SK-N-SH treated with all-trans-retinoic acid at 6 μM for 48 hours (cell line): Measurements from ENCODE around the gene RBMS3.
A peak's percentile ranks its signal among the peaks of the same experiment; 100 is the strongest.

ENCODE experiments used
- ATAC-seq: fragments of 200-7000 bp; cut with Tn5 transposase; 3 replicates; pipeline ENCODE4 v1.9.1; 2020; ENCODE audit warnings: mild to moderate bottlenecking, moderate library complexity
- ARNTL ChIP-seq: fragments of 450-650 bp; formaldehyde crosslinking; IDR thresholded peaks from 2 replicates; pipeline ENCODE4 v1.5.0; 2020; ENCODE audit warnings: low read depth, mild to moderate bottlenecking, moderate library complexity, borderline replicate concordance
- BACH2 ChIP-seq: fragments of 250-450 bp; sonication (Bioruptor Pico); IDR thresholded peaks from 2 replicates; pipeline ENCODE4 v1.9.0; 2021; ENCODE audit warnings: mild to moderate bottlenecking, borderline replicate concordance
- CSDC2 ChIP-seq: fragments of 250-450 bp; sonication (Bioruptor Pico); IDR thresholded peaks from 2 replicates; pipeline ENCODE4 v1.5.0; 2020; ENCODE audit warnings: mild to moderate bottlenecking, moderate library complexity
- ISL1 ChIP-seq: fragments of 250-450 bp; sonication (Bioruptor Pico); IDR thresholded peaks from 2 replicates; pipeline ENCODE4 v2.1.2; 2022; ENCODE audit warnings: mild to moderate bottlenecking, moderate library complexity
- OSR1 ChIP-seq: fragments of 250-450 bp; sonication (Bioruptor Pico); IDR thresholded peaks from 2 replicates; pipeline ENCODE4 v1.8.0; 2022; ENCODE audit warnings: moderate library complexity, mild to moderate bottlenecking, inconsistent platforms
- PPARA ChIP-seq: fragments of 250-450 bp; sonication (Bioruptor Pico); IDR thresholded peaks from 2 replicates; pipeline ENCODE4 v1.5.0; 2020; ENCODE audit warnings: mild to moderate bottlenecking, borderline replicate concordance
- RARB ChIP-seq: fragments of 250-450 bp; sonication (Bioruptor Pico); IDR thresholded peaks from 2 replicates; pipeline ENCODE4 v1.8.0; 2021; ENCODE audit warnings: mild to moderate bottlenecking, moderate library complexity
- TOX ChIP-seq: fragments of 250-450 bp; sonication (Bioruptor Pico); IDR thresholded peaks from 2 replicates; pipeline ENCODE4 v1.8.0; 2021; ENCODE audit warnings: mild to moderate bottlenecking, moderate library complexity, borderline replicate concordance
- ZC3H10 ChIP-seq: fragments of 250-450 bp; sonication (Bioruptor Pico); IDR thresholded peaks from 2 replicates; pipeline ENCODE4 v1.5.1; 2021; ENCODE audit warnings: mild to moderate bottlenecking, moderate library complexity
- ZFP3 ChIP-seq: fragments of 250-450 bp; sonication (Bioruptor Pico); IDR thresholded peaks from 2 replicates; pipeline ENCODE4 v1.5.0; 2020; ENCODE audit warnings: mild to moderate bottlenecking, moderate library complexity
- ZFP30 ChIP-seq: fragments of 450-650 bp; formaldehyde crosslinking; IDR thresholded peaks from 2 replicates; pipeline ENCODE4 v1.5.0; 2022; ENCODE audit warnings: mild to moderate bottlenecking, moderate library complexity
- ZNF565 ChIP-seq: fragments of 450-650 bp; formaldehyde crosslinking; conservative IDR thresholded peaks from 2 replicates; pipeline ENCODE4 v1.5.0; 2020; ENCODE audit warnings: low read depth, mild to moderate bottlenecking, moderate library complexity
- ZNF70 ChIP-seq: fragments of 450-650 bp; formaldehyde crosslinking; IDR thresholded peaks from 2 replicates; pipeline ENCODE4 v1.5.0; 2020; ENCODE audit warnings: mild to moderate bottlenecking, moderate library complexity
- TF ChIP-seq, protein P1 (sequence below): fragments of 250-450 bp; sonication (Bioruptor Pico); IDR thresholded peaks from 2 replicates; pipeline ENCODE4 v1.5.1; 2020; ENCODE audit warnings: low read depth, mild to moderate bottlenecking, moderate library complexity
- TF ChIP-seq, protein P2 (sequence below): fragments of 250-450 bp; sonication (Bioruptor Pico); IDR thresholded peaks from 2 replicates; pipeline ENCODE4 v1.5.0; 2020; ENCODE audit warnings: mild to moderate bottlenecking, moderate library complexity
- TF ChIP-seq, protein P3 (sequence below): fragments of 250-450 bp; sonication (Bioruptor Pico); IDR thresholded peaks from 2 replicates; pipeline ENCODE4 v1.8.0; 2021; ENCODE audit warnings: low read depth, mild to moderate bottlenecking, moderate library complexity, borderline replicate concordance
- TF ChIP-seq, protein P4 (sequence below): fragments of 250-450 bp; sonication (Bioruptor Pico); IDR thresholded peaks from 2 replicates; pipeline ENCODE4 v1.8.0; 2020; ENCODE audit warnings: mild to moderate bottlenecking, moderate library complexity, borderline replicate concordance
- TF ChIP-seq, protein P5 (sequence below): fragments of 250-450 bp; sonication (Bioruptor Pico); IDR thresholded peaks from 2 replicates; pipeline ENCODE4 v1.5.1; 2021; ENCODE audit warnings: mild to moderate bottlenecking, moderate library complexity

The RBMS3 gene

DNA sequence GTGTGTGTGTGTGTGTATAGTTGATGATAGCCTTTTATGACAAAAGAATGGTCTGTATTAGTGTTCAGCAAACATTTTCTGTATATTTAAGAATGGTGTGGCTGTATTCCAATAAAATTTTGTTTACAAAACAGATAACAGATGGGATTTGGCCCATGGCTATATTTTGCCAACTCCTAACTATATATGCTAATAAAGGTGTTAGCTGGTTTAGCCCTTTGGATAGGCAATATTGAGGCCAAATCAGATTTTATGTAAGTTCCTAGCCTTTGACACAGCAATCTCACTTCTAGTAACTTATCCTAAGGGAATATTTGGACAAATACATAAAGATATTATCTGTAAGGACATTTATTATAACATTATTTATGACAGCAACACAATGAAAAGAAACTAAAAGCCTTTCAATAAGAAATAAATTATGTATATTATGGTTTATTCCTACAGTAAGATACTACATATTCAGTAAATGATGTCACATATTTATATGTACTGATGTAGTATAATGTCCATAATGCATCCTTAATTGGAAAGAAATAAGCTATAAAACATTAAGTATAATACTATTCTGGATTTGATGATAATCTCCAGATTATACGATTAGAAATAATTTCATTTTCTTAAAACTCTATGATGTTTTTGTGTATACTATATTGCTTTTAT, 264.0 kb downstream of the RBMS3 start:
- TF ChIP-seq ZNF565 (CRISPR knock-in tag) = no peak
- peak; percentile 66 for TF ChIP-seq ISL1 (CRISPR knock-in tag)
- ATAC-seq = no peak

DNA sequence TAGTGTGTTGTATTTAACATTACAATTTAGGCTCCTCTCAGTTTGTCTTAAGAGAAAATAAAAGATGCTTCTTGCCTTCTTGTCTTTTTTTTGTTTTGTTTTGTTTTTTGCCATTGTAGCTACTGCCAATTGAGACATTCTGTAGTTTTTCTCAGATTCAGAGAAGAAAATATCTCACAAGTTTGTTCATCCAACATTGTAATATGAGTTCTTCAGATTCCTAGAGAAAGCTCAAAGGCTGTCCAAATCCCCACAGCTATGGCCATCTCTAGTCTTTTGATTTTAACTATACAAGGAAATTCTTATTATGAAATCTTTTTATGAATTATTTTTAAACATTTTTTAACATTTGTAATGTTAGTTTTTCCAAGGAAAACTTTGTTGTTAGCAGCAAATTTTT, 264.7 kb downstream of the RBMS3 start:
- TF ChIP-seq CSDC2 (CRISPR knock-in tag) = no peak
- no peak for TF ChIP-seq BACH2 (CRISPR knock-in tag)
- no peak for TF ChIP-seq ZC3H10 (CRISPR knock-in tag)
- TF ChIP-seq PPARA = no peak
- no peak for TF ChIP-seq OSR1 (CRISPR knock-in tag)
- no peak for TF ChIP-seq ARNTL (CRISPR knock-in tag)
- TF ChIP-seq, protein P1, sequence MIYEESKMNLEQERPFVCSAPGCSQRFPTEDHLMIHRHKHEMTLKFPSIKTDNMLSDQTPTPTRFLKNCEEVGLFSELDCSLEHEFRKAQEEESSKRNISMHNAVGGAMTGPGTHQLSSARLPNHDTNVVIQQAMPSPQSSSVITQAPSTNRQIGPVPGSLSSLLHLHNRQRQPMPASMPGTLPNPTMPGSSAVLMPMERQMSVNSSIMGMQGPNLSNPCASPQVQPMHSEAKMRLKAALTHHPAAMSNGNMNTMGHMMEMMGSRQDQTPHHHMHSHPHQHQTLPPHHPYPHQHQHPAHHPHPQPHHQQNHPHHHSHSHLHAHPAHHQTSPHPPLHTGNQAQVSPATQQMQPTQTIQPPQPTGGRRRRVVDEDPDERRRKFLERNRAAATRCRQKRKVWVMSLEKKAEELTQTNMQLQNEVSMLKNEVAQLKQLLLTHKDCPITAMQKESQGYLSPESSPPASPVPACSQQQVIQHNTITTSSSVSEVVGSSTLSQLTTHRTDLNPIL (CRISPR knock-in tag) = no peak
- TF ChIP-seq TOX = no peak
- no peak for TF ChIP-seq ZNF70
- TF ChIP-seq, protein P2, sequence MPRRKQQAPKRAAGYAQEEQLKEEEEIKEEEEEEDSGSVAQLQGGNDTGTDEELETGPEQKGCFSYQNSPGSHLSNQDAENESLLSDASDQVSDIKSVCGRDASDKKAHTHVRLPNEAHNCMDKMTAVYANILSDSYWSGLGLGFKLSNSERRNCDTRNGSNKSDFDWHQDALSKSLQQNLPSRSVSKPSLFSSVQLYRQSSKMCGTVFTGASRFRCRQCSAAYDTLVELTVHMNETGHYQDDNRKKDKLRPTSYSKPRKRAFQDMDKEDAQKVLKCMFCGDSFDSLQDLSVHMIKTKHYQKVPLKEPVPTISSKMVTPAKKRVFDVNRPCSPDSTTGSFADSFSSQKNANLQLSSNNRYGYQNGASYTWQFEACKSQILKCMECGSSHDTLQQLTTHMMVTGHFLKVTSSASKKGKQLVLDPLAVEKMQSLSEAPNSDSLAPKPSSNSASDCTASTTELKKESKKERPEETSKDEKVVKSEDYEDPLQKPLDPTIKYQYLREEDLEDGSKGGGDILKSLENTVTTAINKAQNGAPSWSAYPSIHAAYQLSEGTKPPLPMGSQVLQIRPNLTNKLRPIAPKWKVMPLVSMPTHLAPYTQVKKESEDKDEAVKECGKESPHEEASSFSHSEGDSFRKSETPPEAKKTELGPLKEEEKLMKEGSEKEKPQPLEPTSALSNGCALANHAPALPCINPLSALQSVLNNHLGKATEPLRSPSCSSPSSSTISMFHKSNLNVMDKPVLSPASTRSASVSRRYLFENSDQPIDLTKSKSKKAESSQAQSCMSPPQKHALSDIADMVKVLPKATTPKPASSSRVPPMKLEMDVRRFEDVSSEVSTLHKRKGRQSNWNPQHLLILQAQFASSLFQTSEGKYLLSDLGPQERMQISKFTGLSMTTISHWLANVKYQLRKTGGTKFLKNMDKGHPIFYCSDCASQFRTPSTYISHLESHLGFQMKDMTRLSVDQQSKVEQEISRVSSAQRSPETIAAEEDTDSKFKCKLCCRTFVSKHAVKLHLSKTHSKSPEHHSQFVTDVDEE (CRISPR knock-in tag) = no peak
- no peak for TF ChIP-seq ZNF565 (CRISPR knock-in tag)
- ATAC-seq = no peak

DNA sequence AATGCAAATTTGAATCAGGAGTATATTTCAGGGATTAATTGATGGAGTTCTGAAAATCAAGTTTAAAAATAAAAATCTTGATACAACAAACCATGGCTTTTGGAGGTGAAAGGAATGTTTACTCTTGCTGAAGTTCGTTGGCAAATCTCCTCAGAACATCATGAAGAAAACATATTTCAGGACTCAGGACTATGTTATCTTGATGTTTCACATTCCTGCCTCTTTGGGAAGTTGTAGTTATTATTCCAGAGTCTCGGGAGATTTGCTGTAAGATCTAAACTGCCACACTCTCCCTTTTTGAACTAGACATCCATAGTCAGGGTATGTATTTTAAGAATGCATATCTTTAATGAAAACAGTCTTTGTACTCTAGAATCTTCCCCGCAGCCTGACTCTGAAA, 271.2 kb downstream of the RBMS3 start:
- ATAC-seq = no peak
- peak; percentile 36; the same call in 1 of the 2 replicates for TF ChIP-seq ISL1 (CRISPR knock-in tag)
- no peak for TF ChIP-seq ZNF565 (CRISPR knock-in tag)
- TF ChIP-seq OSR1 (CRISPR knock-in tag) = no peak
- TF ChIP-seq ZC3H10 (CRISPR knock-in tag) = no peak

DNA sequence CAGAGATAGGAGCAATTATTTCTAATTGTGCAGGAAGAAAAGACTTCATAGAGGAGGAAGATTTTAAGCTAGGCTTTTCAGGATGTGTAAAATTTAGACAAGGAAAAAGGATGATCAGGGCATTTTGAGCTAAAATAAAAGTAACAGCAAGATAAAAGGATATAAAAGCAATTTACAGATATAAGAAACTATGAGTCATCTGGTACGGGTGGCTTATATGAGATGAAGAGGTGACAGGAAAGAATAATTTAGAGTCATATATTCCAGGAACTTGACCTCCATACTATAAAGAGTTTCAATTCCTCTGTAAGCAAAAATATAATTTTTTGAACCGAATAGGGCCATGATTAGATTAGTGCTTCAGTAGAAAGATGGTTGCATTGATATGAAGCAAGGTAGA, 273.7 kb downstream of the RBMS3 start:
- TF ChIP-seq ISL1 (CRISPR knock-in tag) = peak; percentile 39; the same call in 1 of the 2 replicates
- TF ChIP-seq PPARA = no peak
- peak; percentile 31; the same call in 2 of the 3 replicates for ATAC-seq

DNA sequence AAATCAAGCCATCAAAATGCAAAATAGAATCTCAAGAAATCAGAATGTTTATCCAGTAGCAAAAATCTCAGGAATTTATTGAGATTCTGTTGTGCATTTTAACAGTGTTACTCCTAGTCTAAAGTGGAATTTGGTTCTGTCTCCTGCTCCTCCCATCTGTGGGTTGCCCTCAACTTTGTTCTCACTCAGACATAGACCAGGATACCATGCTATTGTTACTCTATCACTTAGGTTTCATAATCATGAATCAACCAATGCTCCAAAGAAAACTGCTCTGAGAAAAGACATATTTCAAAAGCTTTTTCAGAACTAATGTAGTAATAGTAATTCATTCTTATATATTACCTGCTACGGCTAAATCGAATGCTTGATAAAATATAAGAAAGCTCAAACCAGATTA, 274.7 kb downstream of the RBMS3 start:
- peak; percentile 33; the same call in 1 of the 3 replicates for ATAC-seq
- TF ChIP-seq ISL1 (CRISPR knock-in tag) (peak; percentile 87), ZNF565 (CRISPR knock-in tag) (no peak)

DNA sequence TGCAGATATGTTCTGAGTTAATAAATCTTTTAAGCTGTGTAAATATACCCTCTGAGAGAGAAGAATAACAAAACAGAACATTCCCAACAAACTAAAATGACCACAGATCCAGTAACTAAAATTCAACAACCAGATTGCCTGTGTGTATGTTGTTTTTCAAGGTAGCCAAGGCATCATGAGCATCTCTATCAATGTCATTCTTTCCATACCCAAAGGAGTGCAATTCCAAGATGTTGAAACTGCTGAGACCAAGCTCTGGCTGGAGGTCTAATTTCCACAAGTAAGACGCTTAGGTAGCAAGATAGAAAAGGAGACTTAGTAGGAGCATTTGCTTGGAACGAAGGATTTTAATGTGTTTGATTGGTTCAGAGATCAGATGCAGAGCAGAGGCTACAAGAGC, 276.3 kb downstream of the RBMS3 start:
- TF ChIP-seq CSDC2 (CRISPR knock-in tag) (no peak), RARB (CRISPR knock-in tag) (no peak), ZFP3 (CRISPR knock-in tag) (no peak), ZFP30 (CRISPR knock-in tag) (no peak), ISL1 (CRISPR knock-in tag) (no peak), PPARA (no peak), OSR1 (CRISPR knock-in tag) (no peak), TOX (no peak)
- TF ChIP-seq, protein P3, sequence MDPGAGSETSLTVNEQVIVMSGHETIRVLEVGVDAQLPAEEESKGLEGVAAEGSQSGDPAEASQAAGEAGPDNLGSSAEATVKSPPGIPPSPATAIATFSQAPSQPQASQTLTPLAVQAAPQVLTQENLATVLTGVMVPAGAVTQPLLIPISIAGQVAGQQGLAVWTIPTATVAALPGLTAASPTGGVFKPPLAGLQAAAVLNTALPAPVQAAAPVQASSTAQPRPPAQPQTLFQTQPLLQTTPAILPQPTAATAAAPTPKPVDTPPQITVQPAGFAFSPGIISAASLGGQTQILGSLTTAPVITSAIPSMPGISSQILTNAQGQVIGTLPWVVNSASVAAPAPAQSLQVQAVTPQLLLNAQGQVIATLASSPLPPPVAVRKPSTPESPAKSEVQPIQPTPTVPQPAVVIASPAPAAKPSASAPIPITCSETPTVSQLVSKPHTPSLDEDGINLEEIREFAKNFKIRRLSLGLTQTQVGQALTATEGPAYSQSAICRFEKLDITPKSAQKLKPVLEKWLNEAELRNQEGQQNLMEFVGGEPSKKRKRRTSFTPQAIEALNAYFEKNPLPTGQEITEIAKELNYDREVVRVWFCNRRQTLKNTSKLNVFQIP (CRISPR knock-in tag) = no peak
- TF ChIP-seq, protein P4, sequence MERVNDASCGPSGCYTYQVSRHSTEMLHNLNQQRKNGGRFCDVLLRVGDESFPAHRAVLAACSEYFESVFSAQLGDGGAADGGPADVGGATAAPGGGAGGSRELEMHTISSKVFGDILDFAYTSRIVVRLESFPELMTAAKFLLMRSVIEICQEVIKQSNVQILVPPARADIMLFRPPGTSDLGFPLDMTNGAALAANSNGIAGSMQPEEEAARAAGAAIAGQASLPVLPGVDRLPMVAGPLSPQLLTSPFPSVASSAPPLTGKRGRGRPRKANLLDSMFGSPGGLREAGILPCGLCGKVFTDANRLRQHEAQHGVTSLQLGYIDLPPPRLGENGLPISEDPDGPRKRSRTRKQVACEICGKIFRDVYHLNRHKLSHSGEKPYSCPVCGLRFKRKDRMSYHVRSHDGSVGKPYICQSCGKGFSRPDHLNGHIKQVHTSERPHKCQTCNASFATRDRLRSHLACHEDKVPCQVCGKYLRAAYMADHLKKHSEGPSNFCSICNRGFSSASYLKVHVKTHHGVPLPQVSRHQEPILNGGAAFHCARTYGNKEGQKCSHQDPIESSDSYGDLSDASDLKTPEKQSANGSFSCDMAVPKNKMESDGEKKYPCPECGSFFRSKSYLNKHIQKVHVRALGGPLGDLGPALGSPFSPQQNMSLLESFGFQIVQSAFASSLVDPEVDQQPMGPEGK (CRISPR knock-in tag) = no peak
- TF ChIP-seq, protein P1 (CRISPR knock-in tag) = no peak
- TF ChIP-seq, protein P5, sequence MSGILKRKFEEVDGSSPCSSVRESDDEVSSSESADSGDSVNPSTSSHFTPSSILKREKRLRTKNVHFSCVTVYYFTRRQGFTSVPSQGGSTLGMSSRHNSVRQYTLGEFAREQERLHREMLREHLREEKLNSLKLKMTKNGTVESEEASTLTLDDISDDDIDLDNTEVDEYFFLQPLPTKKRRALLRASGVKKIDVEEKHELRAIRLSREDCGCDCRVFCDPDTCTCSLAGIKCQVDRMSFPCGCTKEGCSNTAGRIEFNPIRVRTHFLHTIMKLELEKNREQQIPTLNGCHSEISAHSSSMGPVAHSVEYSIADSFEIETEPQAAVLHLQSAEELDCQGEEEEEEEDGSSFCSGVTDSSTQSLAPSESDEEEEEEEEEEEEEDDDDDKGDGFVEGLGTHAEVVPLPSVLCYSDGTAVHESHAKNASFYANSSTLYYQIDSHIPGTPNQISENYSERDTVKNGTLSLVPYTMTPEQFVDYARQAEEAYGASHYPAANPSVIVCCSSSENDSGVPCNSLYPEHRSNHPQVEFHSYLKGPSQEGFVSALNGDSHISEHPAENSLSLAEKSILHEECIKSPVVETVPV (CRISPR knock-in tag) = no peak
- no peak for ATAC-seq
